Liver (tissue), 9 donors: ENCODE results near the gene SPINK6. TPM values are rescaled to one million over a fixed set of nuclear protein-coding genes. Genes with fewer than 3 reads are reported as not detected.

Experiments
- DNase-seq: peaks from one replicate; pipeline ENCODE4 v3.0.0-alpha.2; 2017; ENCODE audit warnings: low spot score
- H3K27ac ChIP-seq, 2 donors: one replicate each; pipeline ENCODE4 v1.7.0; 2013; ENCODE audit warnings: inconsistent platforms in 2 of 2, low read length in 2 of 2, control low read depth in 1 of 2, low read depth in 1 of 2, mild to moderate bottlenecking in 1 of 2
- H3K27me3 ChIP-seq, 4 donors: one replicate each; pipeline versions ENCODE4 v1.6.1 to v1.7.0; 2013; ENCODE audit warnings: low read length in 3 of 4, inconsistent platforms in 1 of 4, mild to moderate bottlenecking in 1 of 4, moderate library complexity in 1 of 4; ENCODE audit not compliant: control insufficient read depth in 4 of 4, insufficient read depth in 4 of 4
- H3K36me3 ChIP-seq, 4 donors: one replicate each; pipeline versions ENCODE4 v1.6.1 to v1.7.0; 2013; ENCODE audit warnings: low read length in 3 of 4, mild to moderate bottlenecking in 3 of 4, low read depth in 1 of 4, moderate library complexity in 1 of 4; ENCODE audit not compliant: control insufficient read depth in 4 of 4, insufficient read depth in 3 of 4
- H3K4me1 ChIP-seq, 4 donors: one replicate each; pipeline versions ENCODE4 v1.6.1 to v1.7.0; 2013; ENCODE audit warnings: low read length in 3 of 4, mild to moderate bottlenecking in 3 of 4, moderate library complexity in 1 of 4; ENCODE audit not compliant: control insufficient read depth in 4 of 4, insufficient read depth in 4 of 4
- H3K4me3 ChIP-seq, 3 donors: one replicate each; pipeline versions ENCODE4 v1.6.1 to v1.7.0; 2013; ENCODE audit warnings: low read length in 3 of 3, control low read depth in 1 of 3, low read depth in 1 of 3, mild to moderate bottlenecking in 1 of 3
- H3K9ac ChIP-seq, 2 donors: one replicate each; pipeline ENCODE4 v1.7.0; 2013; ENCODE audit warnings: low read length in 2 of 2, mild to moderate bottlenecking in 2 of 2, moderate library complexity in 2 of 2, control low read depth in 1 of 2, low read depth in 1 of 2
- H3K9me3 ChIP-seq, 4 donors: one replicate each; pipeline versions ENCODE4 v1.6.1 to v1.7.0; 2013; ENCODE audit warnings: low read length in 3 of 4; ENCODE audit not compliant: control insufficient read depth in 4 of 4
- ATF3 ChIP-seq: IDR thresholded peaks from 2 replicates; pipeline ENCODE4 v1.6.1; 2016; ENCODE audit warnings: antibody characterized with exemption
- CTCF ChIP-seq: fragments of 150-350 bp; IDR thresholded peaks from 2 replicates; pipeline ENCODE4 v1.5.1; 2017; ENCODE audit warnings: improper control_type of control experiment, low read depth, low read length; ENCODE audit not compliant: missing input control
- EGR1 ChIP-seq, 2 donors: IDR thresholded peaks; 2 replicates each; pipeline ENCODE4 v1.6.1; 2016 to 2018; ENCODE audit warnings: antibody characterized with exemption in 2 of 2, low read depth in 2 of 2
- FOXA1 ChIP-seq: IDR thresholded peaks from 2 replicates; pipeline ENCODE4 v1.6.1; 2016; ENCODE audit warnings: antibody characterized with exemption
- FOXA2 ChIP-seq: IDR thresholded peaks from 2 replicates; pipeline ENCODE4 v1.6.1; 2016; ENCODE audit warnings: antibody characterized with exemption
- GABPA ChIP-seq, 2 donors: IDR thresholded peaks in 1 of 2; conservative IDR thresholded peaks in 1 of 2; 2 replicates each; pipeline ENCODE4 v1.6.1; 2016; ENCODE audit warnings: antibody characterized with exemption in 2 of 2, mild to moderate bottlenecking in 1 of 2, moderate library complexity in 1 of 2
- HNF4A ChIP-seq, 2 donors: conservative IDR thresholded peaks; 2 replicates each; pipeline ENCODE4 v1.6.1; 2016; ENCODE audit warnings: antibody characterized with exemption in 2 of 2, mild to moderate bottlenecking in 2 of 2
- HNF4G ChIP-seq: IDR thresholded peaks from 2 replicates; pipeline ENCODE4 v1.6.1; 2016; ENCODE audit warnings: antibody characterized with exemption
- JUND ChIP-seq, 2 donors: IDR thresholded peaks; 2 replicates each; pipeline ENCODE4 v1.6.1; 2016; ENCODE audit warnings: antibody characterized with exemption in 2 of 2
- MAX ChIP-seq: IDR thresholded peaks from 2 replicates; pipeline ENCODE4 v1.6.1; 2016; ENCODE audit warnings: antibody characterized with exemption
- NR2F2 ChIP-seq: IDR thresholded peaks from 2 replicates; pipeline ENCODE4 v1.6.1; 2016; ENCODE audit warnings: antibody characterized with exemption
- RAD21 ChIP-seq, 2 donors: IDR thresholded peaks; 2 replicates each; pipeline ENCODE4 v1.6.1; 2016; ENCODE audit warnings: antibody characterized with exemption in 2 of 2, mild to moderate bottlenecking in 2 of 2
- REST ChIP-seq: IDR thresholded peaks from 2 replicates; pipeline ENCODE4 v1.6.1; 2016; ENCODE audit warnings: antibody characterized with exemption, mild to moderate bottlenecking
- RXRA ChIP-seq, 2 donors: IDR thresholded peaks; 2 replicates each; pipeline ENCODE4 v1.6.1; 2017 to 2018; ENCODE audit warnings: antibody characterized with exemption in 2 of 2, mild to moderate bottlenecking in 1 of 2
- SP1 ChIP-seq: IDR thresholded peaks from 2 replicates; pipeline ENCODE4 v1.6.1; 2018; ENCODE audit warnings: antibody characterized with exemption, mild to moderate bottlenecking
- TAF1 ChIP-seq: conservative IDR thresholded peaks from 2 replicates; pipeline ENCODE4 v1.6.1; 2016; ENCODE audit warnings: antibody characterized with exemption, mild to moderate bottlenecking
- YY1 ChIP-seq: IDR thresholded peaks from 2 replicates; pipeline ENCODE4 v1.6.1; 2016; ENCODE audit warnings: antibody characterized with exemption, mild to moderate bottlenecking
- ZBTB33 ChIP-seq: IDR thresholded peaks from 2 replicates; pipeline ENCODE4 v1.6.1; 2016; ENCODE audit warnings: antibody characterized with exemption
- WGBS: extraction: QIAGEN DNeasy Blood & Tissue Kit; methylation state at CpG from one replicate; pipeline ENCODE4 v1.1.7; 2013; 5-methylcytosine and 5-hydroxymethylcytosine counted together
- polyA plus RNA-seq, 2 donors: library from polyadenylated mRNA; stranded (reverse) in 1 of 2; unstranded in 1 of 2; fragments of 200-250 nt in 1 of 2; fragments of >200 nt in 1 of 2; fragmentation: Nextera tagmentation in 1 of 2; extraction: Ambion mirVana in 1 of 2; gene quantifications; one replicate each; pipeline versions ENCODE4 v1.2.1 to v1.2.3, GENCODE V29; 2013 to 2015
- total RNA-seq, 2 donors: library from RNA; depleted of rRNA; stranded (reverse); fragments of >200 nt; gene quantifications; one replicate each; pipeline ENCODE4 v1.2.3, GENCODE V29; 2014
- donor health status: healthy.
- donor health status: healthy.
- donor health status: healthy.
- donor health status: healthy.
- donor health status: healthy.

SPINK6 gene
- not detected for total RNA-seq
- not detected for polyA plus RNA-seq

GRCh38 chr5:148202531-148203203 is at the start of gene SPINK6:
Gene SPINK6 (plus strand): TSS chr5:148203042. CDS start chr5:148203097, 55 bp downstream.
- WGBS, result 98% methylated on average over 2 of the region's 2 CpGs
- TF ChIP-seq RXRA (IDR thresholded peaks at IDR 0.05), result no peak
- no peak for TF ChIP-seq FOXA2
- TF ChIP-seq TAF1, result no peak
- no peak for TF ChIP-seq NR2F2
- TF ChIP-seq ATF3, result no peak
- Histone ChIP-seq H3K9ac (no peak within 1 kb of the TSS), H3K27ac (no peak within 1 kb of the TSS), H3K27me3 (no peaks in the 10 kb centered on the region), H3K4me1 (peaks cover 0 to 8% (median 0%) of the 10 kb centered on the region in 4 donors), H3K36me3 (no peaks in the 10 kb centered on the region), H3K9me3 (no peaks in the 10 kb centered on the region), H3K4me3 (no peak within 1 kb of the TSS)
- DNase-seq, result no peak

- no peak for DNase-seq
- Histone ChIP-seq H3K36me3 (no peaks in the 10 kb centered on the region), H3K4me1 (no peaks in the 10 kb centered on the region), H3K9ac (no peak overlapping the region), H3K4me3 (no peak overlapping the region), H3K9me3 (no peaks in the 10 kb centered on the region), H3K27ac (no peak overlapping the region), H3K27me3 (no peaks in the 10 kb centered on the region)
- WGBS, result 91% methylated on average over 1 of the region's 1 CpG
- no peak for TF ChIP-seq MAX
- TF ChIP-seq ZBTB33, result no peak
- TF ChIP-seq FOXA1, result no peak
- no peak for TF ChIP-seq RXRA (IDR thresholded peaks at IDR 0.05)
- TF ChIP-seq GABPA (IDR thresholded peaks at IDR 0.05 in 1 of 2, conservative IDR thresholded peaks at IDR 0.05 in 1 of 2), result no peak
- TF ChIP-seq CTCF, result no peak
- TF ChIP-seq FOXA2, result no peak
- no peak for TF ChIP-seq TAF1
- no peak for TF ChIP-seq REST
- TF ChIP-seq JUND (IDR thresholded peaks at IDR 0.05), result no peak
- TF ChIP-seq ATF3, result no peak
- TF ChIP-seq HNF4G, result no peak
- TF ChIP-seq NR2F2, result no peak
- no peak for TF ChIP-seq HNF4A (conservative IDR thresholded peaks at IDR 0.05)
- TF ChIP-seq EGR1 (IDR thresholded peaks at IDR 0.05; ENCODE audit: low read depth in 2 of 2), result no peak
- TF ChIP-seq SP1, result no peak
- no peak for TF ChIP-seq RAD21 (IDR thresholded peaks at IDR 0.05)
- TF ChIP-seq YY1, result no peak
Observed at GRCh38 chr5:148156609-148157008, 46.2 kb upstream of the SPINK6 start.
